ENCODE measurements around the gene NBEAL2. TPM values are rescaled to one million over a fixed set of nuclear protein-coding genes. Genes with fewer than 3 reads are reported as not detected.

Gene NBEAL2
- total and polyA plus RNA-seq, 2 of the 8 experiments (the other 6 are each of a cell fraction or from before 2014, with no cell fraction given): 27.3 to 46.9 TPM

GRCh38 chr3:46976326-46977190 lies 2.9 kb upstream of the NBEAL2 start, which contains the start of gene CCDC12:
CCDC12 (minus strand) TSS chr3:46976745; CDS start chr3:46976732, 13 bp downstream.
- POLR2A ChIA-PET (ENCODE audit: partially characterized antibody): interaction anchor here (0.7 to 2.8 kb wide), 21 partner anchors 9 to 404 kb away, joined by 3 to 12 read pairs (median 4); partner anchors contain the start of gene PTPN23
- 0 out of 2 replicates have a peak, but pooled peaks have one; percentile 51 for TF ChIP-seq MAX (IDR thresholded peaks at IDR 0.05)
- no peak for TF ChIP-seq ATF3 (IDR thresholded peaks at IDR 0.05; ENCODE audit: insufficient read depth, low read depth, low read length)
- no peak for TF ChIP-seq SAP30 (IDR thresholded peaks at IDR 0.05; ENCODE audit: insufficient read depth, insufficient replicate concordance, low read length)
- TF ChIP-seq GABPA (IDR thresholded peaks at IDR 0.05; ENCODE audit: borderline replicate concordance, insufficient read depth, low read length): no peak
- peak; percentile 33 for TF ChIP-seq KDM4A (IDR thresholded peaks at IDR 0.05; ENCODE audit: low read depth, low read length, severe bottlenecking)
- TF ChIP-seq GTF2F1 (IDR thresholded peaks at IDR 0.05; ENCODE audit: borderline replicate concordance, low read depth, low read length): no peak
- TF ChIP-seq YY1 (IDR thresholded peaks at IDR 0.05; ENCODE audit: low read depth, low read length): peak; percentile 93
- peak; percentile 97 for TF ChIP-seq POLR2AphosphoS5 (IDR thresholded peaks at IDR 0.05; ENCODE audit: low read depth, low read length)
- TF ChIP-seq CBX8 (IDR thresholded peaks at IDR 0.05; ENCODE audit: borderline replicate concordance, low read depth, low read length): no peak

More at GRCh38 chr3:46976326-46977190, 2.9 kb upstream of the NBEAL2 start, which contains the start of gene CCDC12:
- FAIRE-seq: no peak
- H4K91ac ChIP-seq (replicated peaks; ENCODE audit: insufficient read length, low read length): peak within 1 kb of the TSS; percentile 99
- peaks cover 0 to 9% (median 3%) of the 10 kb centered on the region in 4 experiments; a peak in 3 of 7 replicates for H3K27me3 ChIP-seq (replicated peaks in 1 of 4; ENCODE audit: control insufficient read depth in 3 of 4, extremely low read depth in 1 of 4, insufficient read depth in 3 of 4, low read length in 3 of 4)
- H3K14ac ChIP-seq (ENCODE audit: insufficient read length): no peak within 1 kb of the TSS
- H3K18ac ChIP-seq (ENCODE audit: extremely low read depth, low read length): peak within 1 kb of the TSS; percentile 100
- H3K4ac ChIP-seq (replicated peaks; ENCODE audit: insufficient read length, low read depth, low read length): peak within 1 kb of the TSS; percentile 87
- H3K23ac ChIP-seq (ENCODE audit: insufficient read length): no peak within 1 kb of the TSS
- H2BK20ac ChIP-seq (ENCODE audit: low read length): 0 out of 2 replicates have a peak within 1 kb of the TSS, but pooled peaks have one; percentile 18
- peak within 1 kb of the TSS; percentile 93; the same call in 1 of the 2 replicates for H2BK15ac ChIP-seq (ENCODE audit: low read length)
- H4K5ac ChIP-seq (ENCODE audit: insufficient read length, low read depth, low read length): peak within 1 kb of the TSS; percentile 100
- peak within 1 kb of the TSS; percentile 45 for H2BK12ac ChIP-seq (ENCODE audit: low read depth, low read length)
- WGBS, 2 experiments (ENCODE audit: extremely low coverage in 1 of 2, insufficient coverage in 1 of 2, insufficient read length in 1 of 2, insufficient replicate concordance in 2 of 2, low coverage in 1 of 2, low lambda C conversion rate in 2 of 2, missing lambda C conversion rate in 1 of 2): 3% methylated on average over 51 of the region's 64 CpGs; no CpG with 5 or more reads in 1 of the 2 experiments
- H2BK5ac ChIP-seq (ENCODE audit: low read depth, low read length): peak within 1 kb of the TSS; percentile 100
- 0 out of 2 replicates have a peak within 1 kb of the TSS, but pooled peaks have one; percentile 65 for H2AK5ac ChIP-seq (ENCODE audit: low read depth, low read length)
- peaks cover 23 to 50% of the 10 kb centered on the region in 2 experiments for H3K79me2 ChIP-seq (ENCODE audit: control insufficient read depth in 1 of 2, insufficient read depth in 2 of 2, low read length in 2 of 2)
- peaks cover 10% of the 10 kb centered on the region; the same call in 1 of the 2 replicates for H3K23me2 ChIP-seq (ENCODE audit: low read depth, low read length)
- peaks cover 8 to 9% of the 10 kb centered on the region in 2 experiments for H4K20me1 ChIP-seq (replicated peaks in 1 of 2; ENCODE audit: control insufficient read depth in 1 of 2, insufficient read depth in 2 of 2, low read length in 2 of 2)
- peak within 1 kb of the TSS; percentile 77; the same call in 1 of the 2 replicates for H2AFZ ChIP-seq (ENCODE audit: low read length)
- H3K9me3 ChIP-seq (ENCODE audit: insufficient read depth in 2 of 2, low read depth in 1 of 2, low read length in 1 of 2): no peaks in the 10 kb centered on the region
- H3K4me2 ChIP-seq (ENCODE audit: insufficient read depth in 1 of 2, low read depth in 2 of 2, low read length in 2 of 2): peak within 1 kb of the TSS; percentile 36 to 69
- peak within 1 kb of the TSS; percentile 90 to 99 (median 99) for H3K9ac ChIP-seq (replicated peaks in 1 of 4; ENCODE audit: extremely low read depth in 1 of 4, low read depth in 3 of 4, low read length in 3 of 4)
- H3K56ac ChIP-seq (replicated peaks; ENCODE audit: insufficient read length, low read depth, low read length): peak within 1 kb of the TSS; percentile 99
- H2BK120ac ChIP-seq (replicated peaks; ENCODE audit: low read depth, low read length): peak within 1 kb of the TSS; percentile 60
- peak within 1 kb of the TSS; percentile 80 to 98 (median 97) for H3K4me3 ChIP-seq (ENCODE audit: extremely low read depth in 1 of 4, insufficient read depth in 2 of 4, low read depth in 3 of 4, low read length in 4 of 4)
- H3K27ac ChIP-seq (ENCODE audit: low read depth, low read length): peak within 1 kb of the TSS; percentile 99
- CTCF ChIA-PET (ENCODE audit: partially characterized antibody): interaction anchor here (0.7 to 13.0 kb wide), 4 partner anchors 22 to 131 kb away, joined by 3 to 130 read pairs (median 8); no protein-coding TSS in a partner anchor
- peak; percentile 84 to 92 for DNase-seq (ENCODE audit: low read depth in 1 of 2, low spot score in 2 of 2)
- H3K36me3 ChIP-seq (ENCODE audit: control insufficient read depth in 2 of 4, insufficient read depth in 4 of 4, low read length in 3 of 4): no peaks in the 10 kb centered on the region; a peak in 1 of 8 replicates
- H4K8ac ChIP-seq (ENCODE audit: extremely low read depth, insufficient read depth, low read length): peak within 1 kb of the TSS; percentile 100
- peaks cover 2% of the 10 kb centered on the region; the same call in 1 of the 2 replicates for H3K79me1 ChIP-seq (ENCODE audit: low read depth, low read length)
- H3K4me1 ChIP-seq (replicated peaks in 1 of 4; ENCODE audit: control insufficient read depth in 3 of 4, insufficient read depth in 4 of 4, low read length in 3 of 4): peaks cover 0 to 18% (median 8%) of the 10 kb centered on the region in 4 experiments; a peak in 6 of 7 replicates
